ENCODE measurements around the gene ZDHHC8.

DNA sequence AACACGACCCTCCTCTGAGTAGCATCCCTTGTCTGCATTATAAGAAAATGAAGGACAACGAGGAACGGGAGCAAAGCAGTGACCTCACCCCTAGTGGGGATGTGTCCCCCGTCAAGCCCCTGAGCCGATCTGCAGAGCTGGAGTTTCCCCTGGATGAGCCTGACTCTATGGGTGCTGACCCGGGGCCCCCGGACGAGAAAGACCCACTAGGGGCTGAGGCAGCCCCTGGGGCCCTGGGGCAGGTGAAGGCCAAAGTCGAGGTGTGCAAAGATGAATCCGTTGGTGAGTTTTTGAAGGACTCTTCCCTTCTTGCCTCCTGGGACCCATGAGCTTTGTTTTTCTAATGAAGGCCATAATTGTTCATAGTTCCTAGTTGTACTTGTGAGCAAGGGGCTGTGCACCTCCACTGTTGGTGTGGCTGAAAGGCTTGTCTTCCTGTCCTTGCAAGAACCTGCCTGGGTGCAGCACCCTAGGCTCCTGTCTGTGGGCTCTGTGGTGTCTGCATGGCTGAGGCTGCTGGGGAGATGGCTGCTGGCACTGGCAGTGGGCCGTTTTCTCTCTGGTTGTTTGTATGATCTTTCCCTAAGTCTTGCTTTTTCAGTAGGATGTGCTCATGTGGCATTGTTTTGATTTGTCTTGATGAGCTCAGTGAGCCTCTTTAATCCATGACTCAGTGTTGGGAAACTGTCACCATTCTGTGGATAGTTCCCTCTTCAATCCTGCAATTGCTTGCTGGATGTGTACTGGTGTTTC is 41.5 kb upstream of the ZDHHC8 start:
- TF ChIP-seq, protein P1, sequence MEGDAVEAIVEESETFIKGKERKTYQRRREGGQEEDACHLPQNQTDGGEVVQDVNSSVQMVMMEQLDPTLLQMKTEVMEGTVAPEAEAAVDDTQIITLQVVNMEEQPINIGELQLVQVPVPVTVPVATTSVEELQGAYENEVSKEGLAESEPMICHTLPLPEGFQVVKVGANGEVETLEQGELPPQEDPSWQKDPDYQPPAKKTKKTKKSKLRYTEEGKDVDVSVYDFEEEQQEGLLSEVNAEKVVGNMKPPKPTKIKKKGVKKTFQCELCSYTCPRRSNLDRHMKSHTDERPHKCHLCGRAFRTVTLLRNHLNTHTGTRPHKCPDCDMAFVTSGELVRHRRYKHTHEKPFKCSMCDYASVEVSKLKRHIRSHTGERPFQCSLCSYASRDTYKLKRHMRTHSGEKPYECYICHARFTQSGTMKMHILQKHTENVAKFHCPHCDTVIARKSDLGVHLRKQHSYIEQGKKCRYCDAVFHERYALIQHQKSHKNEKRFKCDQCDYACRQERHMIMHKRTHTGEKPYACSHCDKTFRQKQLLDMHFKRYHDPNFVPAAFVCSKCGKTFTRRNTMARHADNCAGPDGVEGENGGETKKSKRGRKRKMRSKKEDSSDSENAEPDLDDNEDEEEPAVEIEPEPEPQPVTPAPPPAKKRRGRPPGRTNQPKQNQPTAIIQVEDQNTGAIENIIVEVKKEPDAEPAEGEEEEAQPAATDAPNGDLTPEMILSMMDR (IDR thresholded peaks at IDR 0.05): no peak
- no peak for TF ChIP-seq POLR2A (IDR thresholded peaks at IDR 0.05)
